ENCODE measurements around the gene MYO1G. TPM values are rescaled to one million over a fixed set of nuclear protein-coding genes. Genes with fewer than 3 reads are reported as not detected.

The MYO1G gene
- total and polyA plus RNA-seq, 5 donors: 0.70 to 3.0 (median 2.2) TPM

GRCh38 chr7:44971902-44972441 is 6.8 kb downstream of the MYO1G start:
- H3K27ac ChIP-seq (ENCODE audit: low read length): no peak overlapping the region
- ATAC-seq (no peak), DNase-seq (no peak)
- 67% methylated on average over 5 of the region's 5 CpGs for WGBS
- no peaks in the 10 kb centered on the region for H3K27me3 ChIP-seq (ENCODE audit: control insufficient read depth, insufficient read depth)
- intact Hi-C loops (cut with DNase I): loop anchor here (5.0 to 10.0 kb wide), 2 partner anchors 153 to 160 kb away; no protein-coding TSS in a partner anchor
- H3K9me3 ChIP-seq (ENCODE audit: control insufficient read depth, low read length): no peaks in the 10 kb centered on the region
- H3K4me1 ChIP-seq (ENCODE audit: control insufficient read depth, insufficient read depth, low read length): no peaks in the 10 kb centered on the region
- no peak overlapping the region for H3K4me3 ChIP-seq (ENCODE audit: low read length)

GRCh38 chr7:44971188-44971901 is 7.5 kb downstream of the MYO1G start:
- H3K4me1 ChIP-seq (ENCODE audit: control insufficient read depth, insufficient read depth, low read length): no peaks in the 10 kb centered on the region
- no peak overlapping the region for H3K4me3 ChIP-seq (ENCODE audit: low read length)
- ATAC-seq (no peak), DNase-seq (no peak)
- no peaks in the 10 kb centered on the region for H3K9me3 ChIP-seq (ENCODE audit: control insufficient read depth, low read length)
- no peak overlapping the region for H3K27ac ChIP-seq (ENCODE audit: low read length)
- intact Hi-C loops (cut with DNase I): loop anchor here (5.0 to 10.0 kb wide), 2 partner anchors 153 to 161 kb away; no protein-coding TSS in a partner anchor
- 80% methylated on average over 10 of the region's 10 CpGs for WGBS
- no peaks in the 10 kb centered on the region for H3K27me3 ChIP-seq (ENCODE audit: control insufficient read depth, insufficient read depth)

- Histone ChIP-seq H3K27ac (ENCODE audit: low read length) (no peak overlapping the region), H3K27me3 (ENCODE audit: control insufficient read depth, insufficient read depth) (no peaks in the 10 kb centered on the region), H3K4me3 (ENCODE audit: low read length) (no peak overlapping the region), H3K4me1 (ENCODE audit: control insufficient read depth, insufficient read depth, low read length) (no peaks in the 10 kb centered on the region), H3K9me3 (ENCODE audit: control insufficient read depth, low read length) (no peaks in the 10 kb centered on the region)
- DNase-seq (no peak), ATAC-seq (no peak)
- 87% methylated on average over 18 of the region's 18 CpGs for WGBS
- intact Hi-C loops (cut with DNase I): loop anchor here (5.0 to 10.0 kb wide), 2 partner anchors 154 to 162 kb away; no protein-coding TSS in a partner anchor
Observed at GRCh38 chr7:44970523-44971051, 8.2 kb downstream of the MYO1G start.

GRCh38 chr7:44969701-44970522 is 8.9 kb downstream of the MYO1G start:
- no peaks in the 10 kb centered on the region for H3K27me3 ChIP-seq (ENCODE audit: control insufficient read depth, insufficient read depth)
- intact Hi-C loops (cut with DNase I): loop anchor here (5.0 to 10.0 kb wide), 2 partner anchors 155 to 162 kb away; no protein-coding TSS in a partner anchor
- H3K27ac ChIP-seq (ENCODE audit: low read length): no peak overlapping the region
- ATAC-seq (no peak), DNase-seq (no peak)
- no peaks in the 10 kb centered on the region for H3K9me3 ChIP-seq (ENCODE audit: control insufficient read depth, low read length)
- no peak overlapping the region for H3K4me3 ChIP-seq (ENCODE audit: low read length)
- no peaks in the 10 kb centered on the region for H3K4me1 ChIP-seq (ENCODE audit: control insufficient read depth, insufficient read depth, low read length)
- 82% methylated on average over 21 of the region's 21 CpGs for WGBS

DNA sequence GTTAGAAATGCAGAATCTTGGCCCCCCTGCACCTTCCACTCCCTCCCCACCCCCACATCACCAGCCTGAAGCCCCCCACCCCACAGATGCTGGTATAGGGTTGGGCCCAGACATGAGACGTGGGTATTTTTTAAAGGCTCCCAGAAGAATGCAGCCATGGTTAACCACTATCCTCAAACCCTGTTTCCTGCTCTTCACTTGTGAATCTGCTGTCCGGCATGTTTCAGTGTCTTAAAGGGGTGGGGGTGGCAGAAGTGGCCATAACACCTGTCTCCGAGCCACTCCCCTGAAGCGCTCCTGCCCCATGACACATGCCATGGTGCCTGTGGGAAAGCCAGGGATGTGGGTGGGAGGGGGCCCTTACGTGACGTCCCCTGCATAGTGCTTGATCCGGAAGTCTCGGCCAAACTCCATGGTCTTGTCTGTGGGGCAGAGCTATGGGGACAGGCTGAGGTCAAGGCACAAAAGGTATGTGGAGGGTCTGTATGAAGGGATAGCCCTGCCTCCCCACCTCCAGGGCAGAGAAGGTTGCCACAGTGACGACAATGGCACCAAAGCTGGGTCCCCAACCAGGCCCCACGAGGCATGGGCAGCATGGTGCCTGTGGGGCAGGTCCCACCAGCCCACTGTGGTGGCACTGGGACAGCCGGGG is 9.6 kb downstream of the MYO1G start:
- H3K27me3 ChIP-seq (ENCODE audit: control insufficient read depth, insufficient read depth): no peaks in the 10 kb centered on the region
- no peak overlapping the region for H3K27ac ChIP-seq (ENCODE audit: low read length)
- H3K9me3 ChIP-seq (ENCODE audit: control insufficient read depth, low read length): no peaks in the 10 kb centered on the region
- 90% methylated on average over 11 of the region's 11 CpGs for WGBS
- H3K4me1 ChIP-seq (ENCODE audit: control insufficient read depth, insufficient read depth, low read length): no peaks in the 10 kb centered on the region
- DNase-seq (no peak), ATAC-seq (no peak)
- intact Hi-C loops (cut with DNase I): no loop called here
- H3K4me3 ChIP-seq (ENCODE audit: low read length): no peak overlapping the region

- DNase-seq: peak; percentile 46 to 76 (median 70)
- no peaks in the 10 kb centered on the region for H3K4me1 ChIP-seq (ENCODE audit: control insufficient read depth, insufficient read depth, low read length)
- H3K27me3 ChIP-seq (ENCODE audit: control insufficient read depth, insufficient read depth): no peaks in the 10 kb centered on the region
- 61% methylated on average over 18 of the region's 18 CpGs for WGBS
- intact Hi-C loops (cut with DNase I): no loop called here
- no peaks in the 10 kb centered on the region for H3K9me3 ChIP-seq (ENCODE audit: control insufficient read depth, low read length)
- peak; percentile 7 to 20 for ATAC-seq
- H3K4me3 ChIP-seq (ENCODE audit: low read length): no peak overlapping the region
- H3K27ac ChIP-seq (ENCODE audit: low read length): no peak overlapping the region
Observed at GRCh38 chr7:44967571-44968446, 11.0 kb downstream of the MYO1G start.

GRCh38 chr7:44966731-44967538 is 11.9 kb downstream of the MYO1G start:
- Histone ChIP-seq H3K4me3 (ENCODE audit: low read length) (no peak overlapping the region), H3K9me3 (ENCODE audit: control insufficient read depth, low read length) (no peaks in the 10 kb centered on the region), H3K27me3 (ENCODE audit: control insufficient read depth, insufficient read depth) (no peaks in the 10 kb centered on the region), H3K4me1 (ENCODE audit: control insufficient read depth, insufficient read depth, low read length) (no peaks in the 10 kb centered on the region), H3K27ac (ENCODE audit: low read length) (no peak overlapping the region)
- ATAC-seq (no peak), DNase-seq (no peak)
- WGBS: 83% methylated on average over 9 of the region's 9 CpGs
- intact Hi-C loops (cut with DNase I): no loop called here

GRCh38 chr7:44965937-44966730 is 12.7 kb downstream of the MYO1G start:
- Histone ChIP-seq H3K27me3 (ENCODE audit: control insufficient read depth, insufficient read depth) (no peaks in the 10 kb centered on the region), H3K27ac (ENCODE audit: low read length) (no peak overlapping the region), H3K4me3 (ENCODE audit: low read length) (no peak overlapping the region), H3K9me3 (ENCODE audit: control insufficient read depth, low read length) (no peaks in the 10 kb centered on the region), H3K4me1 (ENCODE audit: control insufficient read depth, insufficient read depth, low read length) (no peaks in the 10 kb centered on the region)
- ATAC-seq: no peak
- intact Hi-C loops (cut with DNase I): no loop called here
- WGBS: 94% methylated on average over 18 of the region's 18 CpGs
- no peak for DNase-seq

DNA sequence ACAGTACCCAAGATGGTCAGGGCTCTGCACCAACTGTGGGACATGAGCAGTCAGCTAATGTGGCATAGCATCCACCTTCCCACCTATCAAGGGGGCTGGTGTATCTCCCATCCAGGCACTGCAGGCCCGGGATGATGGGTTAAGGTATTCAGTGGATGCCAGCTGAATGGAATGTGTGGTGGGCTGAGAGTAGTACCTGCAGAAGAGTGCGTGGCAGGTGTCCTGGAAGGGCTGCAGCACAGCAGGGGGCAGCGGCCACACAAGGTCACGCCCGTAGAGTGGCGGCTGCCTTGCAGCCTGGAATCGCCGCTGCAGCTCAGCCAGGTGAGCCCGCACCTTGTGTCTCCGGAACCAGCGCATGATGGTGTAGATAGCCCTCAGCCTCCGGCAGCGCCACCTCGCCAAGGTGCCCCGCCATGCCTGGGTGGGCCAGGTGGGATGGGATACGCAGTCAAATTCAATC is 13.3 kb downstream of the MYO1G start:
- Histone ChIP-seq H3K27ac (ENCODE audit: low read length) (no peak overlapping the region), H3K4me1 (ENCODE audit: control insufficient read depth, insufficient read depth, low read length) (no peaks in the 10 kb centered on the region), H3K4me3 (ENCODE audit: low read length) (no peak overlapping the region), H3K27me3 (ENCODE audit: control insufficient read depth, insufficient read depth) (no peaks in the 10 kb centered on the region), H3K9me3 (ENCODE audit: control insufficient read depth, low read length) (no peaks in the 10 kb centered on the region)
- DNase-seq: no peak
- intact Hi-C loops (cut with DNase I): no loop called here
- no peak for ATAC-seq
- 95% methylated on average over 16 of the region's 16 CpGs for WGBS
